RWPE2 (cell line): ENCODE data around the gene ADISSP.
A peak's percentile ranks its signal among the peaks of the same experiment; 100 is the strongest.

ENCODE experiments used
- ATAC-seq: fragments of 200-7000 bp; cut with Tn5 transposase; 3 replicates; pipeline ENCODE4 v1.9.1; 2021; ENCODE audit warnings: low read depth
- DNase-seq: peaks from one replicate; pipeline ENCODE4 v3.0.0-alpha.2; 2020; ENCODE audit warnings: low spot score
- H3K27ac ChIP-seq: fragments of 450-650 bp; 2 replicates; pipeline ENCODE4 v1.5.1; 2017; ENCODE audit warnings: mild to moderate bottlenecking; ENCODE audit not compliant: poor library complexity, severe bottlenecking
- H3K27me3 ChIP-seq: fragments of 250-450 bp; sonication (Bioruptor Pico); 2 replicates; pipeline ENCODE4 v1.5.1; 2021; ENCODE audit warnings: mild to moderate bottlenecking, moderate library complexity; ENCODE audit not compliant: insufficient read depth, poor library complexity, severe bottlenecking
- H3K36me3 ChIP-seq: fragments of 250-450 bp; sonication (Bioruptor Pico); 2 replicates; pipeline ENCODE4 v1.5.1; 2020; ENCODE audit warnings: low read depth, mild to moderate bottlenecking, moderate library complexity
- H3K4me1 ChIP-seq: fragments of 250-450 bp; sonication (Bioruptor Pico); 2 replicates; pipeline ENCODE4 v1.5.1; 2021; ENCODE audit warnings: mild to moderate bottlenecking, moderate library complexity; ENCODE audit not compliant: insufficient read depth, poor library complexity, severe bottlenecking
- H3K4me3 ChIP-seq: fragments of 250-450 bp; sonication (Bioruptor Pico); 2 replicates; pipeline ENCODE4 v1.5.1; 2021; ENCODE audit warnings: mild to moderate bottlenecking, moderate library complexity; ENCODE audit not compliant: severe bottlenecking
- H3K9me3 ChIP-seq: fragments of 250-450 bp; sonication (Bioruptor Pico); 2 replicates; pipeline ENCODE4 v1.5.1; 2021; ENCODE audit warnings: mild to moderate bottlenecking, moderate library complexity; ENCODE audit not compliant: severe bottlenecking
- TF ChIP-seq, protein P1 (sequence below): fragments of 450-650 bp; IDR thresholded peaks from one replicate; pipeline ENCODE4 v1.5.1; 2017; ENCODE audit warnings: mild to moderate bottlenecking, moderate library complexity; ENCODE audit not compliant: poor library complexity, severe bottlenecking

Gene ADISSP

GRCh38 chr20:3749087-3749688, 18.4 kb downstream of the ADISSP start:
- Histone ChIP-seq H3K36me3 (no peaks in the 10 kb centered on the region), H3K4me3 (peak overlapping the region; percentile 15), H3K4me1 (no peaks in the 10 kb centered on the region), H3K9me3 (no peaks in the 10 kb centered on the region), H3K27me3 (peaks cover 23% of the 10 kb centered on the region), H3K27ac (no peak overlapping the region)
- TF ChIP-seq, protein P1, sequence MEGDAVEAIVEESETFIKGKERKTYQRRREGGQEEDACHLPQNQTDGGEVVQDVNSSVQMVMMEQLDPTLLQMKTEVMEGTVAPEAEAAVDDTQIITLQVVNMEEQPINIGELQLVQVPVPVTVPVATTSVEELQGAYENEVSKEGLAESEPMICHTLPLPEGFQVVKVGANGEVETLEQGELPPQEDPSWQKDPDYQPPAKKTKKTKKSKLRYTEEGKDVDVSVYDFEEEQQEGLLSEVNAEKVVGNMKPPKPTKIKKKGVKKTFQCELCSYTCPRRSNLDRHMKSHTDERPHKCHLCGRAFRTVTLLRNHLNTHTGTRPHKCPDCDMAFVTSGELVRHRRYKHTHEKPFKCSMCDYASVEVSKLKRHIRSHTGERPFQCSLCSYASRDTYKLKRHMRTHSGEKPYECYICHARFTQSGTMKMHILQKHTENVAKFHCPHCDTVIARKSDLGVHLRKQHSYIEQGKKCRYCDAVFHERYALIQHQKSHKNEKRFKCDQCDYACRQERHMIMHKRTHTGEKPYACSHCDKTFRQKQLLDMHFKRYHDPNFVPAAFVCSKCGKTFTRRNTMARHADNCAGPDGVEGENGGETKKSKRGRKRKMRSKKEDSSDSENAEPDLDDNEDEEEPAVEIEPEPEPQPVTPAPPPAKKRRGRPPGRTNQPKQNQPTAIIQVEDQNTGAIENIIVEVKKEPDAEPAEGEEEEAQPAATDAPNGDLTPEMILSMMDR, result no peak
- no peak for ATAC-seq
- DNase-seq, result no peak

DNA sequence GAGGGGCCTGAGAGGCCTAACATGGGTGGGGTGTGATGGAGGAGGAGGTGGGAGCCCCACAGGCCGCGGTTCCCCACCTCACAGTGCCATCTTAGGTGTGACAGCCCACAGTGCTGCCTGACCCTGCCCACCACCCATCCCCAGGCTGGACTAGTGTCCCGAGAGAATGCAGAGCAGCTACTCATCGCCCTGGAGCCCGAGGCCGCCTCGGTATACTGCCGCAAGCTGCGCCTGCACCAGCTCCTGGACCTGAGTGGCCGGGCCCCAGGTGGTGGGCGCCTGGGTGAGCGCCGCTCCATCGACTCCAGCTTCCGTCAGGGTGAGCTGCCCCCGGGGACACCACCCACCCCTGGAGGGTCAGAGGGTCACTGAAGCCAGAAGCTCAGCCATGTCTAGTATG, 19.5 kb downstream of the ADISSP start:
- H3K9me3 ChIP-seq, result no peaks in the 10 kb centered on the region
- no peak for DNase-seq
- H3K4me1 ChIP-seq, result no peaks in the 10 kb centered on the region
- H3K27me3 ChIP-seq, result peaks cover 23% of the 10 kb centered on the region
- H3K36me3 ChIP-seq, result no peaks in the 10 kb centered on the region
- no peak for ATAC-seq
- TF ChIP-seq, protein P1, result no peak
- H3K4me3 ChIP-seq, result no peak overlapping the region
- H3K27ac ChIP-seq, result no peak overlapping the region

GRCh38 chr20:3747471-3747870, 20.1 kb downstream of the ADISSP start:
- Histone ChIP-seq H3K4me3 (no peak overlapping the region), H3K9me3 (no peaks in the 10 kb centered on the region), H3K27ac (no peak overlapping the region), H3K27me3 (peaks cover 23% of the 10 kb centered on the region), H3K4me1 (no peaks in the 10 kb centered on the region), H3K36me3 (no peaks in the 10 kb centered on the region)
- DNase-seq (no peak), ATAC-seq (no peak)
- TF ChIP-seq, protein P1, result no peak

GRCh38 chr20:3745686-3746173, 21.8 kb downstream of the ADISSP start:
- no peak for ATAC-seq
- no peak overlapping the region for H3K27ac ChIP-seq
- H3K36me3 ChIP-seq, result no peaks in the 10 kb centered on the region
- H3K27me3 ChIP-seq, result peaks cover 15% of the 10 kb centered on the region
- H3K4me3 ChIP-seq, result no peak overlapping the region
- DNase-seq, result no peak
- H3K4me1 ChIP-seq, result no peaks in the 10 kb centered on the region
- TF ChIP-seq, protein P1, result no peak
- H3K9me3 ChIP-seq, result no peaks in the 10 kb centered on the region
